PC-9 (cell line): Measurements from ENCODE around the gene NRG3.

Experiments used
- CTCF ChIP-seq: fragments of 200-600 bp; sonication (generic); conservative IDR thresholded peaks from 2 replicates; pipeline ENCODE4 v1.6.1; 2017; ENCODE audit warnings: mixed run types, antibody characterized with exemption, mild to moderate bottlenecking, moderate library complexity
- EZH2 ChIP-seq: fragments of 200-600 bp; sonication (generic); IDR thresholded peaks from 2 replicates; pipeline ENCODE4 v1.8.0; 2017; ENCODE audit warnings: antibody characterized with exemption, low read depth

GRCh38 chr10:81995254-81995653 is 120.3 kb downstream of the NRG3 start:
- TF ChIP-seq CTCF (no peak), EZH2 (no peak)
